Epithelial cell of esophagus (primary cell): ENCODE measurements around the gene IRX3.

ENCODE experiments used
- DNase-seq: peaks from one replicate; pipeline ENCODE4 v3.0.0; 2010; ENCODE audit warnings: low read depth
- H3K4me3 ChIP-seq: 2 replicates; pipeline ENCODE4 v1.5.1; 2011; ENCODE audit warnings: mild to moderate bottlenecking, low read length, control low read depth
- TF ChIP-seq, protein P1 (sequence below): IDR thresholded peaks from 2 replicates; pipeline ENCODE4 v1.5.1; 2011; ENCODE audit warnings: low read depth, mild to moderate bottlenecking, low read length, control low read depth, inconsistent platforms; ENCODE audit not compliant: insufficient read depth; ENCODE audit errors: missing control alignments

The IRX3 gene

DNA sequence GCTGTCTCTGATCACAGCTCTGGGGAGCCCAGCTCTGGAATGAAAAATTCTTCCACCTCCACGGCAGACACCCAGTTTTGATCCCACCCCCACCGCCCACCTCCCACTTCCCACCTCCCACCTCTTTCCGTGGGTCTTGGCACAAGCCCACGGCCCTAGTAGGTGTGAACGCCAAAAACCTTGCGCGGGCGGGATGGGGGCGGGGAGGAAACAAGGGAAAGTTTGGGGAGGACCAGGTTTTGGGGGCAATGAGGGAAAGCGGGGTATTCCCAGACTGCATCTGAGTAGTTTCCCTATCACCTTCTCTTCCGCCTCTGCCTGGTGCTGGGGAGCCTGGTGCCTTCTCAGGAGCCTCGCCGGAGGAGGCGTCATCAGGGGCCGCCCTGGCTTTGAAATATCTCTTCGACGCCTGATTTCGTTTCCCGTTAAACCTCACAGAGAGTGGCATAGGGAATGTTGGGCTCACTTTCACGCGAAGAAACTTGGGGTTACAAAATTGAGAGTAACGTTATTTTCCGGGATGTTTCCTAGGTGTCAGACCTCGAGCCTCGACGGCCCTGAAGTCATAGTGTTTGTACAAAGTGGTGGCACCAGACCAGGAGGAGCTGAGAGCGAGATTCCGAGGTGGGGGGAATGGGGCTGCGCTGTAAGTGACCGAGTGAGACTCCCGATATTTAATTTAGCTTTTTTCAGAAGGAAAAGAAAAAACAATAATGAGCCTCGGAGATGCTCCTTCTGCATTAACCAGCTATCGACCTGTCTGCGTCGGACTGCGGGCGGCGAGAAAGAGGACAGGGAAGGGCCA, 1.6 kb upstream of the IRX3 start:
- no peak overlapping the region for H3K4me3 ChIP-seq
- DNase-seq, result no peak
- TF ChIP-seq, protein P1, sequence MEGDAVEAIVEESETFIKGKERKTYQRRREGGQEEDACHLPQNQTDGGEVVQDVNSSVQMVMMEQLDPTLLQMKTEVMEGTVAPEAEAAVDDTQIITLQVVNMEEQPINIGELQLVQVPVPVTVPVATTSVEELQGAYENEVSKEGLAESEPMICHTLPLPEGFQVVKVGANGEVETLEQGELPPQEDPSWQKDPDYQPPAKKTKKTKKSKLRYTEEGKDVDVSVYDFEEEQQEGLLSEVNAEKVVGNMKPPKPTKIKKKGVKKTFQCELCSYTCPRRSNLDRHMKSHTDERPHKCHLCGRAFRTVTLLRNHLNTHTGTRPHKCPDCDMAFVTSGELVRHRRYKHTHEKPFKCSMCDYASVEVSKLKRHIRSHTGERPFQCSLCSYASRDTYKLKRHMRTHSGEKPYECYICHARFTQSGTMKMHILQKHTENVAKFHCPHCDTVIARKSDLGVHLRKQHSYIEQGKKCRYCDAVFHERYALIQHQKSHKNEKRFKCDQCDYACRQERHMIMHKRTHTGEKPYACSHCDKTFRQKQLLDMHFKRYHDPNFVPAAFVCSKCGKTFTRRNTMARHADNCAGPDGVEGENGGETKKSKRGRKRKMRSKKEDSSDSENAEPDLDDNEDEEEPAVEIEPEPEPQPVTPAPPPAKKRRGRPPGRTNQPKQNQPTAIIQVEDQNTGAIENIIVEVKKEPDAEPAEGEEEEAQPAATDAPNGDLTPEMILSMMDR, result no peak

DNA sequence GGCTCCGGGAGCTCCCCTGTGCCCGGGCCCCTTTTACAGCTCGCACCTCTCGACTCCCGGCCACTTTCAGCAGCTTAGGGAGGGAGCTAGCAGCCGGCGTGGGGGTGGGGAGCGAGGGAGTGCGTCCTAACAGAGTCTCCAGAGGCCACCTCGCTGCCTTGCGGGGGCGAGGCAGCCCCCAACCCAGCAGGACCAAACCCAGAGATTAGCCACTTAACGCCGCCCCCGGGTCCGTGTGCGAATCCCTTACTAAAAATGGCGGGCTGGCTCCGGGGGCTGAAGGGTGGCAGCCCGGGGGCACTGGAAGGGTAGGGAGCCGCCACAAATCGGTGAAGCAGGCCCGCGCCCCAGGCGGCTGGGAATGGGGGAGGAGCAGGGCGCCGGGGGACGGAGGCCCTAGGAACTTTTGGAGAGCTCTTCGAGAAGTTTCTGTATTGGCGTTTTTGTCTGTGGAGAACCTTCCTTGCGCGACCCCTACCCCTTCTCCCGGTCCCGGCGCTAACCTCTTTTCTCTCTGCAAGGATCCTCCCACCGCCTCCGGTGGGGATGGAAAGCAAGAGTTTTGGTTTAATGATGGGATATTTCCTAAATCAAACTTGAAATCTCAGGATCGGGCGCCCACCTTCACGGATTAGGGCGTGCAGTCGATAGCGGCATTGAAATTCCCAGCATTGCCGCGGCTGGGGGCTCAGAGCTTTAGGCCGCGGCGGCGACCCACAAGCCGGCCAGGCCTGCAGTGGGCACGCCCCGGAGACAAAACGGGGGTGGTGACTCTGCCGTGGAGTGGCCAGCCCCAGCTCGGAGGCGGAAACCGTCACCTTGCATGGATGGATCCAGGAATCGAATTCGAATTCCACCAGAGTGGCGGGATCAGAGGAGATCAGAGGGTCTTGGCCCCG, 793 bp upstream of the IRX3 start:
- no peak for DNase-seq
- TF ChIP-seq, protein P1, result no peak
- H3K4me3 ChIP-seq, result peak overlapping the region; percentile 55

DNA sequence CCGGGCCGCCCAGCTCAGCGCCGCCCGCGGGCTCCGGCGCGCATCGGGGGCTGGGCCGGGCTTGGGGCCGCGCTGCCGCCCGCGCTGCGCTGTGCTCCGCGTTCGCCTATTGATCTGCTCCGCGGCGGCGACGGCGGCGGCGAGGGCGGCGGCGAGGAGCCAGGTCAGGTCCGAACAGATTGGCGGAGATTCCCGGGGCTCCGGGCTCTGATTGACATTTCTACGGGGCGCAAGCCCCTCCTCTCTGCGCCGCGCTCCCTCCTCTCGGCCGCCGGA, 559 bp downstream of the IRX3 start:
- peak; percentile 75 for DNase-seq
- H3K4me3 ChIP-seq, result peak overlapping the region; percentile 72
- TF ChIP-seq, protein P1, result no peak

DNA sequence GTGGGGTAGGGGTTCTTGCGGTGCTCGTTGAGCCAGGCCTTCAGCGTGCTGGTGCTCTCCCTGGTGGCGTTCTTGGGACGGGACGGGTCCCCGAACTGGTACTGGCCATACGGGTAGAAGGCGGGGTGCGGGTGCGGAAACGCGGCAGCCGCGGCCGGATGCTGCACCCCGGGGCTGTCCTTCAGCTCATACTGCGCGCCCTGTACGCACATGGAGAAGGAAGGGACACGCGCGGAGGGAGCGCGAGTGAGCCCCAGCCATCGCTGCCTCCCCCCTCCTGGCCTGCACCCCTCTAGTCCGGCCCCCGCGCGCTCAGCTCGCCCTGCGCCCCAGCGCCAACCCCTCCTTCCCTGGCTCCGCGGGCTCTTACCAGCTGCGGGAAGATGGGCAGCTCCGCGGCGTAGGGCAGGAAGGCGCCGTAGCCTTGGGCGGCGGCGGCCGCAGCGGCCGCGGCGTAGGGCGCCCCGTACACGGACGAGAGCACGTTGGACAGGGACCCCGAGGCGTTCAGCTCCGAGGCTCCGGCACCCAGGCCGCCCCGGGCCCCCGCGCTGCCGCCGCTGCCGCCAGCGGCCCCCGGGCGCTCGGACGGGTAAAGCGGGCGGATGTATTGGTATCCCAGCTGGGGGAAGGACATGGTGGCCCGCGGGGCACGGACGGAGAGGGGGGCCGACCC, 1.0 kb downstream of the IRX3 start:
- H3K4me3 ChIP-seq, result peak overlapping the region; percentile 72
- peak; percentile 51 for DNase-seq
- TF ChIP-seq, protein P1, result no peak

DNA sequence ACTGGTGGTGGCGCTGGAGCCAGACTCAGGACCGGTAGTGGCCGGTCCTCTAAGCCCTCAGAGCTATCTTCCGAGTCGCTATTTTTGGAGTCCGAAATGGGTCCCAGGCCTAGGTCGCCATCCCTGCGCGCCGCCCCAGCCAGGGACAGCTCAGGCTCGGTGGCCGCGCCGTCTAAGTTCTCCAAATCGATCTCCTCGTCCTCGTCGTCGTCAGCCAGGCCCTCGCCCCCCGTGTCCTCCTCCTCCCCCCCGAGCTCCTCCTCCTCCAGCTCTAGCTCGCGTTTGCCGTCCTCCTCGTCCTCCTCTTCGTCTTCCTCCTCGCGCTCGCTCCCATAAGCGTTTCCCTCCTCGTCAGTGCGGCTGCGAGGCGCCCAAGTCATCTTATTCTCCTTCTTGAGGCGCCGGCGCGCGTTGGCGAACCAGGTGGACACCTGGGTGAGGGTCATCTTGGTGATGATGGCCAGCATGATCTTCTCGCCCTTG, 1.6 kb downstream of the IRX3 start:
- peak; percentile 27 for DNase-seq
- H3K4me3 ChIP-seq, result peak overlapping the region; percentile 72
- TF ChIP-seq, protein P1, result no peak

DNA sequence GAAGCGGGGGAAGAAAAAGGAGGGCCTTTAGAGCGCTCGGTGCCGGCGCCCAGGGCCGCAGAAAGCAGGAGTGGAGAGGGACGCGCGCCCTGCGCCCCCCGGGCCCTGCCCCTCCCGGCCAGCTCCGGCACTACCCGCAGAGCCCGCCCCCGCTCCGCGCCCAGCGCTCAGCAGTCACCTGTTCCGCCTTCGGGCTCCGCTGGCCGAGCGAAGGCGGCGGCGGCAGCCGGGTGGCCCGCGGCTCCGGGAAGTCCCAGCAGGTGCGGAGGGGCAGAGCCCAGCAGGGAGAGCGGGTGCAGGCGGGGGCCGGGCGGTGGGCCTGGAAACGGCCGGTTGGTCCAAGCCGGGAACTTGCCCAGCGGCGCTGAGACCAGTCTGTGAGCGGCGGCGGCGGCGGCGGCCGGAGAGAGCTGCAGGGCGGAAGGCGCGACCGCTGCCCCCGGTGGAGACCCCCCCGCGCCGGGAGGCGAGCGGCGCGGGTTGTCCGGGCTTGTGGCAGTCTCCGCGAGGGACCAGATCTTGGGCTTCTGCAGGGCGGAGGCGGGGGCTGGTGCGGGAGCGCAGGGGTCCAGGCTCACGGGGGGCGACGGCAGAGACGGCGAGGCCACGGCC, 2.2 kb downstream of the IRX3 start:
- DNase-seq, result peak; percentile 26
- H3K4me3 ChIP-seq, result peak overlapping the region; percentile 72
- TF ChIP-seq, protein P1, result no peak
